ENCODE results near the gene SLC13A3. TPM values are rescaled to one million over a fixed set of nuclear protein-coding genes. Genes with fewer than 3 reads are reported as not detected.

SLC13A3 gene
- total RNA-seq, 1 experiment from 2014 or later, result 17.5 TPM

DNA sequence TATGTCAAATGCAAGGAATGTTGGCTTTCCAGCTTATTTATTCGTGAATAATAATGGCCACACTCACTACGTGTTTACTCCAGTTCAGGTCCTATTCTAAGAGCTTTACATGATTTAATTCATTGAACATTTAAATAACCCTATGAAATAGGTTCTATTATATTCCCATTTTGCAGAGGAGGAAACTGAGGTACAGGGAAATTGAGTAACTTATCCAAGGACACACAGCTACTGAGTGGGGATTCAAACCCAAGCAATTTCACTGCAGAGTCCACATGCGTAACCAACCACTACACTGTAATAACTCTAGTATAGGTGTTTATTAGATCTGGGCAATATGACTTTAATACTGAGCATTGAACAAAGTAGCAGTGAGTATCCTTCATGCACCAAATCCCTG lies 12.3 kb upstream of the SLC13A3 start:
- H3T11ph ChIP-seq (ENCODE audit: low read length), result no peak overlapping the region
- no peaks in the 10 kb centered on the region for H3K9me3 ChIP-seq (ENCODE audit: control insufficient read depth, low read depth, low read length)
- no CpG with 5 or more reads among the region's 3 CpGs for WGBS (ENCODE audit: extremely low coverage, insufficient read length, low lambda C conversion rate)
- no peak overlapping the region for H2BK20ac ChIP-seq (ENCODE audit: low read depth, low read length, poor library complexity, severe bottlenecking)
- no peak overlapping the region for H3K4ac ChIP-seq (ENCODE audit: low read depth, low read length)
- Mint-ChIP-seq H3K4me3 (no peak overlapping the region), H3K27ac (no peak overlapping the region), H3K9me3 (peaks cover 13% of the 10 kb centered on the region in 2 experiments), H3K27me3 (ENCODE audit: low read depth) (no peaks in the 10 kb centered on the region), H3K36me3 (ENCODE audit: insufficient read depth in 1 of 3, low read depth in 3 of 3) (peaks cover 14 to 41% (median 39%) of the 10 kb centered on the region in 3 experiments), H3K4me1 (no peaks in the 10 kb centered on the region)
- H3K79me1 ChIP-seq (ENCODE audit: insufficient read depth, low read depth, low read length, poor library complexity, severe bottlenecking), result no peaks in the 10 kb centered on the region
- no peak overlapping the region for H3K9ac ChIP-seq (ENCODE audit: extremely low read depth, insufficient read length, low read length)
- no peak overlapping the region for H3K27ac ChIP-seq (ENCODE audit: insufficient read length, low read depth, low read length)
- no peak overlapping the region for H2AFZ ChIP-seq (ENCODE audit: low read length)
- H3K23me2 ChIP-seq (ENCODE audit: insufficient read length, low read depth, low read length, poor library complexity, severe bottlenecking), result no peaks in the 10 kb centered on the region
- no peak overlapping the region for H2BK15ac ChIP-seq (ENCODE audit: low read depth, low read length)
- no peak overlapping the region for H3K14ac ChIP-seq (ENCODE audit: insufficient read depth, low read length)
- H2BK12ac ChIP-seq (ENCODE audit: insufficient read length, low read depth, low read length), result no peak overlapping the region
- H4K8ac ChIP-seq (replicated peaks; ENCODE audit: insufficient read length, low read depth, low read length), result no peak overlapping the region
- H2BK120ac ChIP-seq (ENCODE audit: low read depth, low read length, poor library complexity, severe bottlenecking), result no peak overlapping the region
- no peaks in the 10 kb centered on the region for H3K79me2 ChIP-seq (ENCODE audit: insufficient read depth, low read length)
- no peak overlapping the region for H3K56ac ChIP-seq (ENCODE audit: insufficient read length, low read depth, low read length)
- H3K23ac ChIP-seq (ENCODE audit: insufficient read length, low read depth, low read length), result no peak overlapping the region
- H4K91ac ChIP-seq (ENCODE audit: insufficient read length, low read depth, low read length), result no peak overlapping the region
- no peak overlapping the region for H3K18ac ChIP-seq (ENCODE audit: insufficient read length, low read depth, low read length)
- no peak overlapping the region for H2AK5ac ChIP-seq (ENCODE audit: insufficient read length, low read length)
- DNase-seq, result no peak
- no peak overlapping the region for H4K5ac ChIP-seq (ENCODE audit: insufficient read length, low read depth, low read length)
- H2BK5ac ChIP-seq (ENCODE audit: insufficient read length, low read length), result no peak overlapping the region
- H3K4me2 ChIP-seq (ENCODE audit: insufficient read depth, insufficient read length, low read length), result no peak overlapping the region
- TF ChIP-seq, protein P1, sequence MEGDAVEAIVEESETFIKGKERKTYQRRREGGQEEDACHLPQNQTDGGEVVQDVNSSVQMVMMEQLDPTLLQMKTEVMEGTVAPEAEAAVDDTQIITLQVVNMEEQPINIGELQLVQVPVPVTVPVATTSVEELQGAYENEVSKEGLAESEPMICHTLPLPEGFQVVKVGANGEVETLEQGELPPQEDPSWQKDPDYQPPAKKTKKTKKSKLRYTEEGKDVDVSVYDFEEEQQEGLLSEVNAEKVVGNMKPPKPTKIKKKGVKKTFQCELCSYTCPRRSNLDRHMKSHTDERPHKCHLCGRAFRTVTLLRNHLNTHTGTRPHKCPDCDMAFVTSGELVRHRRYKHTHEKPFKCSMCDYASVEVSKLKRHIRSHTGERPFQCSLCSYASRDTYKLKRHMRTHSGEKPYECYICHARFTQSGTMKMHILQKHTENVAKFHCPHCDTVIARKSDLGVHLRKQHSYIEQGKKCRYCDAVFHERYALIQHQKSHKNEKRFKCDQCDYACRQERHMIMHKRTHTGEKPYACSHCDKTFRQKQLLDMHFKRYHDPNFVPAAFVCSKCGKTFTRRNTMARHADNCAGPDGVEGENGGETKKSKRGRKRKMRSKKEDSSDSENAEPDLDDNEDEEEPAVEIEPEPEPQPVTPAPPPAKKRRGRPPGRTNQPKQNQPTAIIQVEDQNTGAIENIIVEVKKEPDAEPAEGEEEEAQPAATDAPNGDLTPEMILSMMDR (conservative IDR thresholded peaks at IDR 0.05), result no peak
- H3K4me1 ChIP-seq (ENCODE audit: insufficient read depth, low read length), result no peaks in the 10 kb centered on the region
- H3K27me3 ChIP-seq (ENCODE audit: insufficient read depth, low read length), result no peaks in the 10 kb centered on the region
- no peaks in the 10 kb centered on the region for H4K20me1 ChIP-seq (ENCODE audit: control insufficient read depth, insufficient read depth, insufficient read length)

All from H9 (cell line).